ENCODE results near the gene HS3ST6.

DNA sequence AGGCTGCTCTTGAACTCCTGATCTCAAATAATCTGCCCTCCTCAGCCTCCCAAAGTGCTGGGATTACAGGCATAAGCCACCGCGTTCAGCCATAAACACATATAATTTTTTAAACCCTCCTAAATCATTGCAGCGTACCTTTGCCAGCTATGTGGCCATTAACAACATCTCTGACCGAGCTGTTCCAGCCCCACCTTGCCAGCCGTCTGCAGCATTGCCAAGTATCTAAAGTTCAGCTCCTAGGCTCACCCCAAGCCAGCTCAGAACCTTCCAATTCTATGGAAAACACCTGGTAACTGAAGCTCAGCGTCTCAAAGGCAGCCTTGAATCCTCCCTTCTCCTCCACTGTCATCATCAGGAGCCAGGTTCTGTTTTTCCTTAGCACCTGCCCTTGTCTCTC lies 41.1 kb downstream of the HS3ST6 start:
- TF ChIP-seq, protein P1, sequence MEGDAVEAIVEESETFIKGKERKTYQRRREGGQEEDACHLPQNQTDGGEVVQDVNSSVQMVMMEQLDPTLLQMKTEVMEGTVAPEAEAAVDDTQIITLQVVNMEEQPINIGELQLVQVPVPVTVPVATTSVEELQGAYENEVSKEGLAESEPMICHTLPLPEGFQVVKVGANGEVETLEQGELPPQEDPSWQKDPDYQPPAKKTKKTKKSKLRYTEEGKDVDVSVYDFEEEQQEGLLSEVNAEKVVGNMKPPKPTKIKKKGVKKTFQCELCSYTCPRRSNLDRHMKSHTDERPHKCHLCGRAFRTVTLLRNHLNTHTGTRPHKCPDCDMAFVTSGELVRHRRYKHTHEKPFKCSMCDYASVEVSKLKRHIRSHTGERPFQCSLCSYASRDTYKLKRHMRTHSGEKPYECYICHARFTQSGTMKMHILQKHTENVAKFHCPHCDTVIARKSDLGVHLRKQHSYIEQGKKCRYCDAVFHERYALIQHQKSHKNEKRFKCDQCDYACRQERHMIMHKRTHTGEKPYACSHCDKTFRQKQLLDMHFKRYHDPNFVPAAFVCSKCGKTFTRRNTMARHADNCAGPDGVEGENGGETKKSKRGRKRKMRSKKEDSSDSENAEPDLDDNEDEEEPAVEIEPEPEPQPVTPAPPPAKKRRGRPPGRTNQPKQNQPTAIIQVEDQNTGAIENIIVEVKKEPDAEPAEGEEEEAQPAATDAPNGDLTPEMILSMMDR (IDR thresholded peaks at IDR 0.05): no peak
- no peak for TF ChIP-seq POLR2A (IDR thresholded peaks at IDR 0.05)

All from esophagus squamous epithelium (tissue), 4 donors.